Measurements from ENCODE around the gene NALF2. TPM values are rescaled to one million over a fixed set of nuclear protein-coding genes. Genes with fewer than 3 reads are reported as not detected.

NALF2 gene
- total and polyA plus RNA-seq, 10 donors = 0.03 to 3.7 (median 0.12) TPM; not detected in 2

DNA sequence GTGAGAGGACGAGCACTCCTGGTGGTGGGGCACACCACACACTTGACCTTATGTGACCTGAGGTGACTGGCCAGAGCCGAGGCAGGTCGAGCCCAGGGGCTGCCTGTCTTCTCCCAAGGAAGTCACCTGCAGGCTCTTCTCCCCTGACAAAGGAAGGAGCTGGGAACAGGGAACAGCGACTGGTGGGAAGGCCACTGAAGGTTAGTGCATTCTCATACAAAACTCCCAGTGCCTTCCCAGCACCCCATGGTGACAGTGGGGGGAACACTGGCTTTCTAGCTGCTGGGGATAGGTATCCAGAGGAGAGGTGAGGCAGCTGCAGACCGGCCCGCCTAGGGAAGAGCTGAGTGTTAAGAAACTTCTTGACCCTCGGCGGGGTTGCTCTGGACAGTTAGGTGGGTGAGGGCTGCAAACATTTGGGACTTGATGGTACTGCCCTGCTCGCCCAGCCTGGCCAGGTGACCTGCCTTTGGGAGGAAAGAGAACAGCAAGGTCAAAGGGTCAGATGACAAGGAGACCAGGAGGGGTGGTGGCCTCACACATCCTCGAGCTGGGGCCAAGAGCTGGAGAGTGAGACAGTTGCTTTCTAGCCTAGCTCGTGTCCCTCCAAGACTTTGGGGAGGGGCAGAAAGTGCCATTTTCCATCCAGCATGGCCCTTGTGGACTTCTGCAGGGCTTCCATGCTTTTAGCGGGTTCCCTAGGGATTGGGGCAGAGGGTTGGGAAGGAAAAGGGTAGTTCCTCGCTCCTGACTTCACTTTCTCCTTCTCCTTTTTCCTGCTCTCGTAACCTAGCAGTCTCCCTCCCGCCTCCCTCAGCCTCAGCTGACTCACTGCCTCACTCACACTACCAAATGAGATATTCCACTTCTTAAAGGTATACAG, 2.7 kb downstream of the NALF2 start:
- Histone ChIP-seq H3K9me3 (no peaks in the 10 kb centered on the region), H3K27ac (no peak overlapping the region), H3K36me3 (no peaks in the 10 kb centered on the region), H3K27me3 (replicated peaks in 1 of 7) (peaks cover 0 to 68% (median 15%) of the 10 kb centered on the region in 7 donors), H3K4me3 (peak overlapping the region in 2 of 8 donors; percentile 51 to 71), H3K4me1 (peaks cover 0 to 22% (median 3%) of the 10 kb centered on the region in 6 donors)
- TF ChIP-seq POLR2A (IDR thresholded peaks at IDR 0.05) (no peak), POLR2AphosphoS5 (IDR thresholded peaks at IDR 0.05) (no peak), CTCF (IDR thresholded peaks at IDR 0.05 in 8 of 11, conservative IDR thresholded peaks at IDR 0.05 in 3 of 11) (no peak)
- intact Hi-C loops (cut with DNase I; ENCODE audit: low total_unique reads) = no loop called here
- 57 to 66% (median 64%) methylated on average over 10 to 15 of the region's 15 CpGs for WGBS, 5 donors
- DNase-seq = no peak

- TF ChIP-seq POLR2AphosphoS5 (IDR thresholded peaks at IDR 0.05) = no peak
- no peak for TF ChIP-seq POLR2A (IDR thresholded peaks at IDR 0.05)
- no peak for TF ChIP-seq CTCF (IDR thresholded peaks at IDR 0.05 in 8 of 11, conservative IDR thresholded peaks at IDR 0.05 in 3 of 11)
- Histone ChIP-seq H3K4me3 (no peak overlapping the region), H3K36me3 (no peaks in the 10 kb centered on the region), H3K9me3 (no peaks in the 10 kb centered on the region), H3K27ac (no peak overlapping the region), H3K4me1 (peaks cover 0 to 22% (median 3%) of the 10 kb centered on the region in 6 donors), H3K27me3 (replicated peaks in 1 of 7) (peaks cover 0 to 69% (median 15%) of the 10 kb centered on the region in 7 donors)
- DNase-seq = no peak
- WGBS, 5 donors = 72 to 82% (median 76%) methylated on average over 3 to 7 of the region's 7 CpGs
- intact Hi-C loops (cut with DNase I; ENCODE audit: low total_unique reads) = no loop called here
Observed at GRCh38 chrX:69507500-69507789, 3.3 kb downstream of the NALF2 start.

DNA sequence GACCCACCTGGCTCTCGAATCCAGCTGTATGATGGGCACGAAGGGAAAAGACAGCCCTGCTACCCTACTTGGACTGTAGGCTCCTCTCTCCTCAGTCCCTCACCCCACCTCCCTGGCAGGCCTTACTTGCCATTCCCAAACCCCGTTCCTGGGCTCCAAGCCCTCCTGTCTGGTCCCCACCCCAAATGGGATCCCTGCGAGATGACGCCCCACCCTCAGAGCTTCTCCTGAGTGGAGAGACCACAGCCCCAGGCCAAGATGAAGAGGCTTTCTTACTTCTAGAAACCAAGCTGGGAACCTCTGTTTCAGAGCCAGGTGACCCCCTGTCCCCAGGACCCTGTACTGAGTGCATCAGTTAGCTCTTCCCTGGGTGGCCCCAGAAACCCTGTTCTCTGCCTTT, 4.5 kb downstream of the NALF2 start:
- WGBS, 5 donors = 67 to 90% (median 81%) methylated on average over 5 of the region's 5 CpGs
- intact Hi-C loops (cut with DNase I; ENCODE audit: low total_unique reads) = no loop called here
- Histone ChIP-seq H3K36me3 (no peaks in the 10 kb centered on the region), H3K27me3 (replicated peaks in 1 of 7) (peaks cover 0 to 63% (median 15%) of the 10 kb centered on the region in 7 donors), H3K27ac (no peak overlapping the region), H3K4me3 (no peak overlapping the region), H3K9me3 (no peaks in the 10 kb centered on the region), H3K4me1 (peaks cover 0 to 21% (median 3%) of the 10 kb centered on the region in 6 donors)
- no peak for TF ChIP-seq POLR2A (IDR thresholded peaks at IDR 0.05)
- no peak for DNase-seq

DNA sequence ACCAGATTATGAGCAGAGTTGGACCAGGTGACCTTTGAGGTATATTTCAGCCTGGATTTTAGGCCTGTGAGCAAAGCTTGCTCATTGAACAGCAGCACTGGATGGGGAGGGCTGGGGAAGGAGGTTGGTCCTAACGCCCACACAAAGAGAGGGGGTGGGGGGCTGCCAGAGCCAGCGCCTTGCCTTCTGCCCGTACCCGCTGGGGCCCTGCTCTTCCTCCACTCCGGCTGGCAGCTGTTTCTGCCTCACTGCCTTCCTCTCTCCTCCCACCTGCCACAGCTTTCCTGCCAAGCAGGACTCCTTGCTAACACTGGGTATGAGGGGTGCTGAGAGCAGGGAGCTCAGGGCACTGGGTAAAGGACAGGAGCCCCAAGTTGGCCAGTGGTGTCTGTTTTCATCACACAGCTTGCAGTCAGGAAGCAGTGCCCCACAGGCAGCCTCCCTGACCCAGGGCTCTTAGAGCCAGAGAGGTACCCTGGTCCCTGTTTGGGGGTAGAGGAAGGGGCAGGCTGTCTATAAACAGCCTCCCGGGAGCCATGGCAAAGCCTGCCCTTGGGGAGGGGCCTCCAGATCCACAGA, 6.1 kb downstream of the NALF2 start:
- DNase-seq = no peak
- H3K27ac ChIP-seq = no peak overlapping the region
- 0 to 53% (median 43%) methylated on average over 1 to 6 of the region's 6 CpGs for WGBS, 5 donors
- peaks cover 0 to 47% (median 11%) of the 10 kb centered on the region in 7 donors for H3K27me3 ChIP-seq (replicated peaks in 1 of 7)
- intact Hi-C loops (cut with DNase I; ENCODE audit: low total_unique reads) = no loop called here
- no peaks in the 10 kb centered on the region for H3K9me3 ChIP-seq
- peaks cover 0 to 10% (median 0%) of the 10 kb centered on the region in 6 donors for H3K4me1 ChIP-seq
- H3K4me3 ChIP-seq = no peak overlapping the region
- no peaks in the 10 kb centered on the region for H3K36me3 ChIP-seq
- TF ChIP-seq POLR2A (IDR thresholded peaks at IDR 0.05) (no peak), POLR2AphosphoS5 (IDR thresholded peaks at IDR 0.05) (no peak), CTCF (IDR thresholded peaks at IDR 0.05 in 8 of 11, conservative IDR thresholded peaks at IDR 0.05 in 3 of 11) (no peak)

Measured in spleen (tissue), 11 donors.